Parathyroid adenoma (tissue), 2 donors: ENCODE results near the gene SFXN1.

Source experiments
- H2AFZ ChIP-seq: fragments of 300-600 bp; sonication (generic); one replicate; pipeline ENCODE4 v1.7.0; 2017; ENCODE audit warnings: antibody characterized with exemption, mild to moderate bottlenecking
- H3K27ac ChIP-seq: fragments of 300-600 bp; sonication (generic); one replicate; pipeline ENCODE4 v1.7.0; 2017
- H3K27me3 ChIP-seq: fragments of 300-600 bp; sonication (generic); one replicate; pipeline ENCODE4 v1.7.0; 2017; ENCODE audit warnings: low read length; ENCODE audit not compliant: control insufficient read depth, insufficient read depth
- H3K36me3 ChIP-seq: fragments of 300-600 bp; sonication (generic); one replicate; pipeline ENCODE4 v1.7.0; 2017; ENCODE audit warnings: low read length; ENCODE audit not compliant: control insufficient read depth, insufficient read depth
- H3K4me1 ChIP-seq: fragments of 300-600 bp; sonication (generic); one replicate; pipeline ENCODE4 v1.7.0; 2017; ENCODE audit warnings: control low read depth
- H3K4me2 ChIP-seq: fragments of 300-600 bp; sonication (generic); one replicate; pipeline ENCODE4 v1.7.0; 2017; ENCODE audit warnings: low read length
- H3K4me3 ChIP-seq: fragments of 300-600 bp; sonication (generic); one replicate; pipeline ENCODE4 v1.7.0; 2017; ENCODE audit warnings: low read depth, low read length
- H3K79me2 ChIP-seq: fragments of 300-600 bp; sonication (generic); one replicate; pipeline ENCODE4 v1.7.0; 2017; ENCODE audit warnings: control low read depth
- H3K9ac ChIP-seq: fragments of 300-600 bp; sonication (generic); one replicate; pipeline ENCODE4 v1.7.0; 2017; ENCODE audit warnings: mild to moderate bottlenecking
- H3K9me3 ChIP-seq: fragments of 300-600 bp; sonication (generic); one replicate; pipeline ENCODE4 v1.7.0; 2017; ENCODE audit warnings: low read length; ENCODE audit not compliant: control insufficient read depth
- TF ChIP-seq, protein P1 (sequence below): fragments of 300-600 bp; sonication (generic); IDR thresholded peaks from one replicate; pipeline ENCODE4 v1.7.0; 2017; ENCODE audit warnings: antibody characterized with exemption, mild to moderate bottlenecking
- donor health status: primary hyperparathyroidism.

Gene SFXN1

DNA sequence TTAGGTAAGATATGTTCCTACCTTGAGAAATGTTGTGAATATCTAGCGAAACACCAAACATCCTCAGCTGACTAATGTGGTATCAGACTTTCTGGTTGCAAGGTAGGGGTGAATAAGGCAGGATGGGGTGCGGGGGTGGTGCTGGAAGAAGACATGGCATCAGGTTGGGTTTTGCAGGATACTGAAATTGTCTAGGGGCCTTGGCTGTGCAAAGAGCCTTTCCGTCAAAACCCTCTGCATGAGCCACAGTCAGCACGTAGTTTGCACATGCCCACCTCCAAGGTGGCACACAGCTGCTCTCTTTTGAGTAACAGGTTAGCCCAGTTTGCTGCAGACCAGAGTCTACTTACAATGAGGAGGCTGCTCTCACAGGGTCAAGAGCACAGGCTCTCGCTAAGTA is 42.0 kb downstream of the SFXN1 start:
- Histone ChIP-seq H3K36me3 (no peaks in the 10 kb centered on the region), H3K9ac (no peak overlapping the region), H3K4me2 (no peak overlapping the region), H2AFZ (no peak overlapping the region), H3K27me3 (no peaks in the 10 kb centered on the region), H3K4me1 (no peaks in the 10 kb centered on the region), H3K9me3 (no peaks in the 10 kb centered on the region), H3K27ac (no peak overlapping the region), H3K79me2 (no peaks in the 10 kb centered on the region), H3K4me3 (no peak overlapping the region)
- TF ChIP-seq, protein P1, sequence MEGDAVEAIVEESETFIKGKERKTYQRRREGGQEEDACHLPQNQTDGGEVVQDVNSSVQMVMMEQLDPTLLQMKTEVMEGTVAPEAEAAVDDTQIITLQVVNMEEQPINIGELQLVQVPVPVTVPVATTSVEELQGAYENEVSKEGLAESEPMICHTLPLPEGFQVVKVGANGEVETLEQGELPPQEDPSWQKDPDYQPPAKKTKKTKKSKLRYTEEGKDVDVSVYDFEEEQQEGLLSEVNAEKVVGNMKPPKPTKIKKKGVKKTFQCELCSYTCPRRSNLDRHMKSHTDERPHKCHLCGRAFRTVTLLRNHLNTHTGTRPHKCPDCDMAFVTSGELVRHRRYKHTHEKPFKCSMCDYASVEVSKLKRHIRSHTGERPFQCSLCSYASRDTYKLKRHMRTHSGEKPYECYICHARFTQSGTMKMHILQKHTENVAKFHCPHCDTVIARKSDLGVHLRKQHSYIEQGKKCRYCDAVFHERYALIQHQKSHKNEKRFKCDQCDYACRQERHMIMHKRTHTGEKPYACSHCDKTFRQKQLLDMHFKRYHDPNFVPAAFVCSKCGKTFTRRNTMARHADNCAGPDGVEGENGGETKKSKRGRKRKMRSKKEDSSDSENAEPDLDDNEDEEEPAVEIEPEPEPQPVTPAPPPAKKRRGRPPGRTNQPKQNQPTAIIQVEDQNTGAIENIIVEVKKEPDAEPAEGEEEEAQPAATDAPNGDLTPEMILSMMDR = no peak

DNA sequence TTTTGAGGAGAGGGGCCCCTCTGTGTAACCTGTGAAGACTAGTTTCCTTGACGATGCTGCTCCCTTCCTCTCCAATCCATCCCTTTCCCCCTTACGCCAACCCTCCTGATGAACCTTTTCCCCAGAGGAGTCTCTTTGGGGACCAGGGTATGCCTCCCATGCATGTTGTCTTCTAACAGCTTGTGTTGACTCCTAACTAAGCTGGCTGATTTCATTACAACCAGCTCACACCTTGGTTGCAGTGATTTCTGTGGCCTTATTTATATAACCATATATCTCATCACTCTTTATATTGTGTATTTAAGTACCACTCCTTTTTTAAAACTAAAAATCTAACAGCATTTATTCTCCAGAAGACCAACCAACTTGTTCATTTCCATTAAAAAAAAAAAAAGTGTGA is 42.5 kb downstream of the SFXN1 start:
- Histone ChIP-seq H3K36me3 (no peaks in the 10 kb centered on the region), H3K4me1 (no peaks in the 10 kb centered on the region), H3K9ac (no peak overlapping the region), H3K4me2 (no peak overlapping the region), H3K4me3 (no peak overlapping the region), H3K27ac (no peak overlapping the region), H2AFZ (no peak overlapping the region), H3K27me3 (no peaks in the 10 kb centered on the region), H3K9me3 (no peaks in the 10 kb centered on the region), H3K79me2 (no peaks in the 10 kb centered on the region)
- TF ChIP-seq, protein P1 = no peak

DNA sequence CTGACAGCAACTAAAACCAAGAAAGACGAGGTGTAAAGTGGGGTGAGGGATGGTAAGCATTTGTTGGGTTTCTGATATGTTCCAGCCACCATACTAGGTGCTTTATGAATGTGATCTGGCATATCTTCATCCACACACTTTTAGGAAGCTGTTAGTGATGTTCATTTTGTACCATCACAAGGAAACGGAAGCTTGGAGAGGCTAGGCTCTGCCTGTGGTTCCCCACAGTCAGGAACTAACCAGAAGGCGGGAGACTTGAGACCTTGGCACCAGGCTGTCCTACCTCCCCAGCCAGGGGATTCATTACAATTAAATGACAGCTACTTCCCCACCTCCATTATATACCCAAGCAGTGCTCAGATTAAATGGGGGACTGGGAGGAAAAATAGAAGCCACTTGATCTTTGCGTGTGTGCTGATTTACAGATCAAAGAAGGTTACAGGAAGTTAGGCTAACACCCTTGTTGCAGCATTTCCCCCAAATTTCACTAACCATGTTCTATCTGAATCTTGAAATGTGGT is 43.0 kb downstream of the SFXN1 start:
- H3K79me2 ChIP-seq = no peaks in the 10 kb centered on the region
- no peak overlapping the region for H2AFZ ChIP-seq
- TF ChIP-seq, protein P1 = no peak
- H3K36me3 ChIP-seq = no peaks in the 10 kb centered on the region
- H3K4me1 ChIP-seq = no peaks in the 10 kb centered on the region
- no peak overlapping the region for H3K4me3 ChIP-seq
- no peaks in the 10 kb centered on the region for H3K27me3 ChIP-seq
- no peaks in the 10 kb centered on the region for H3K9me3 ChIP-seq
- H3K9ac ChIP-seq = no peak overlapping the region
- no peak overlapping the region for H3K27ac ChIP-seq
- no peak overlapping the region for H3K4me2 ChIP-seq

DNA sequence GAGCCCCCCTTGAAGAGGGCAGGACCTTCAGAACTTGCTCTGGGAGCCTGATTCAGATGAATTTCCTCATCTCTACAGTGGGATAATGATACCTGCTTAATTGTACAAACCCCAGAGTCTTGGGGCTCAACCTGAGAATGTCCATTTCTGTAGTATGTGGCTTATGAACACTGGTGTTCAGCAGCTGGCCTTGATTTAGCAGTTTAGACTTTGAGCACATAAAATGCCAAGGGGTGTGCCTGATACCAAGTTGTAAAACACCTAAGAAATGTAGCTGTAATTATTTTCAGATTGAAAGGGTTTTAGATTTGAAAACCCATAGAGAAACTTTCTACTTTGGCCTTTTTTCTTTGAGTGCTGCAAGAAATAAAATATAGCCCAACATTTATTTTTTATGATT is 44.9 kb downstream of the SFXN1 start:
- Histone ChIP-seq H3K79me2 (no peaks in the 10 kb centered on the region), H3K9me3 (no peaks in the 10 kb centered on the region), H3K36me3 (no peaks in the 10 kb centered on the region), H3K4me1 (no peaks in the 10 kb centered on the region), H2AFZ (no peak overlapping the region), H3K4me3 (no peak overlapping the region), H3K9ac (no peak overlapping the region), H3K27ac (no peak overlapping the region), H3K27me3 (no peaks in the 10 kb centered on the region), H3K4me2 (no peak overlapping the region)
- TF ChIP-seq, protein P1 = no peak

DNA sequence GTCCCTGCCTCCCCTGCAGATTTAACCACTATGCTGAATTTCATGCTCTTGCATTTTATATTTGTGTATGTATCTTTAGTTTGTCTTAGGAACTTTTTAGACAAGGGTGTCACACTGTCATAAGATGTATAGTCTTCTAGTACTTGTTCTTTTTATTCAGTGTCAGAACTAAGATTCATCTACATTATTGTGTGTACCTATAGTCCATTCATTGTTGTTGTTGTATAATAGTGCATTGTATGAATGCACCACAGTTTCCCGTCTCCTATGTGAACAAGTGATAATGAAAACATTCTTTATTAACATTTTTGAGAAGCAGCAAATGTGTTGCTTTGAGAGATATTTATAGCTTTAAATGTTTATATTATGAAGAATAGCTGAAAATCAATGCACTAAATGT is 45.9 kb downstream of the SFXN1 start:
- no peaks in the 10 kb centered on the region for H3K4me1 ChIP-seq
- no peaks in the 10 kb centered on the region for H3K27me3 ChIP-seq
- TF ChIP-seq, protein P1 = no peak
- no peak overlapping the region for H3K27ac ChIP-seq
- H3K4me3 ChIP-seq = no peak overlapping the region
- H3K9ac ChIP-seq = no peak overlapping the region
- H3K9me3 ChIP-seq = no peaks in the 10 kb centered on the region
- H3K4me2 ChIP-seq = no peak overlapping the region
- no peaks in the 10 kb centered on the region for H3K36me3 ChIP-seq
- H2AFZ ChIP-seq = no peak overlapping the region
- no peaks in the 10 kb centered on the region for H3K79me2 ChIP-seq
